ENCODE measurements around the gene PLCH2. TPM values are rescaled to one million over a fixed set of nuclear protein-coding genes. Genes with fewer than 3 reads are reported as not detected.

PLCH2 gene
- total RNA-seq, 1 donor = 0.81 TPM

DNA sequence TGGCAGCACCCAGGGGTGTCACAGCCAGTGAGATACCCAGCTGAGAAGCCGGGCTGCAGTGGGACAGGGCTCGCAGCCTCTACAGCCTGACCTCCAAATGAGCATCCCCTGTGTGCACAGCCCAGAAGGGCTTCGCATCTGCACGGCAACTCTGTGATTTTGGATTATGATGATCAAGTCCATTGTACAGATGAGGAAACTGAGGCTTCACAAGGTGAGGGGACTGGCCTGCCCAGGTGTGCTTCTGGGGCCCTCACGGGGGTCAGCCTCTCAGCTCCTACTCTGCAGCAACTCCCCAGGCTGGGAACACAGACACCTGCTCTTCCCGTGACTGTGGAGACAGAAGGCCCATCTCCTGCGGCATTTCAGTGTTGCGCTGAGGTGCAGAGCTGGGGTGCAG, 62.8 kb downstream of the PLCH2 start:
- no peak overlapping the region for H3K4me3 ChIP-seq (ENCODE audit: low read depth, low read length)
- no peak for DNase-seq (ENCODE audit: low read depth)
- TF ChIP-seq, protein P1, sequence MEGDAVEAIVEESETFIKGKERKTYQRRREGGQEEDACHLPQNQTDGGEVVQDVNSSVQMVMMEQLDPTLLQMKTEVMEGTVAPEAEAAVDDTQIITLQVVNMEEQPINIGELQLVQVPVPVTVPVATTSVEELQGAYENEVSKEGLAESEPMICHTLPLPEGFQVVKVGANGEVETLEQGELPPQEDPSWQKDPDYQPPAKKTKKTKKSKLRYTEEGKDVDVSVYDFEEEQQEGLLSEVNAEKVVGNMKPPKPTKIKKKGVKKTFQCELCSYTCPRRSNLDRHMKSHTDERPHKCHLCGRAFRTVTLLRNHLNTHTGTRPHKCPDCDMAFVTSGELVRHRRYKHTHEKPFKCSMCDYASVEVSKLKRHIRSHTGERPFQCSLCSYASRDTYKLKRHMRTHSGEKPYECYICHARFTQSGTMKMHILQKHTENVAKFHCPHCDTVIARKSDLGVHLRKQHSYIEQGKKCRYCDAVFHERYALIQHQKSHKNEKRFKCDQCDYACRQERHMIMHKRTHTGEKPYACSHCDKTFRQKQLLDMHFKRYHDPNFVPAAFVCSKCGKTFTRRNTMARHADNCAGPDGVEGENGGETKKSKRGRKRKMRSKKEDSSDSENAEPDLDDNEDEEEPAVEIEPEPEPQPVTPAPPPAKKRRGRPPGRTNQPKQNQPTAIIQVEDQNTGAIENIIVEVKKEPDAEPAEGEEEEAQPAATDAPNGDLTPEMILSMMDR (IDR thresholded peaks at IDR 0.05; ENCODE audit: insufficient read depth, low read length) = no peak

DNA sequence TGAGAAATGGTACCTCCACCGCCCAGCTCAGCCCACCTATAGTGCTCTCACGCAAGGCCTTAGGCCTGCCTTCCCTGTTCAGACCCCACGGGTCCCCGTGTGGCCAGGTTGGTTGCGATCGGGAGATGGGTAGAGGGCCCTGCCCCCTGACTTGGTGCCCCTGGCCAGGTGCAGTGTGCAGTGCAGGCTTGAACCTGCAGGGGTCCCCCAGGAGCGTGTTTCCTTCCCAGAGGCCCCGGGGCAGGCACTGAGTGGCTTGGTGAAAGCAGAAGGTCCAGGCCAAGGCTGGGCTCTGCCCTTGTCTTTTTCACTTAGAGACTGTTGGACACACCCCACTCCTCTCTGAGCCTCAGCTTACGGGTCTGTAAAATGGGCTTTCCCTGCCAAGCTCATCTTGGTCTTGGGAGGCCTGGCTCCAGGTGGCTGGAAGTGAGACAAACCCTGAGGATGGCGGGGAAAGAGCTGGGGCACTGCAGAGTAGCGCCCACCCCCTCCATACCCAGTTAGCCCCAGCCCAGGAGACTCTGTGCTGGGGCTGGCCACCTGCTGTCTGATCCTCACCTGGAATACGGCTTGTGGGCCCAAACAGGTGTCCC, 63.3 kb downstream of the PLCH2 start:
- no peak for DNase-seq (ENCODE audit: low read depth)
- no peak overlapping the region for H3K4me3 ChIP-seq (ENCODE audit: low read depth, low read length)
- TF ChIP-seq, protein P1 (IDR thresholded peaks at IDR 0.05; ENCODE audit: insufficient read depth, low read length) = no peak

DNA sequence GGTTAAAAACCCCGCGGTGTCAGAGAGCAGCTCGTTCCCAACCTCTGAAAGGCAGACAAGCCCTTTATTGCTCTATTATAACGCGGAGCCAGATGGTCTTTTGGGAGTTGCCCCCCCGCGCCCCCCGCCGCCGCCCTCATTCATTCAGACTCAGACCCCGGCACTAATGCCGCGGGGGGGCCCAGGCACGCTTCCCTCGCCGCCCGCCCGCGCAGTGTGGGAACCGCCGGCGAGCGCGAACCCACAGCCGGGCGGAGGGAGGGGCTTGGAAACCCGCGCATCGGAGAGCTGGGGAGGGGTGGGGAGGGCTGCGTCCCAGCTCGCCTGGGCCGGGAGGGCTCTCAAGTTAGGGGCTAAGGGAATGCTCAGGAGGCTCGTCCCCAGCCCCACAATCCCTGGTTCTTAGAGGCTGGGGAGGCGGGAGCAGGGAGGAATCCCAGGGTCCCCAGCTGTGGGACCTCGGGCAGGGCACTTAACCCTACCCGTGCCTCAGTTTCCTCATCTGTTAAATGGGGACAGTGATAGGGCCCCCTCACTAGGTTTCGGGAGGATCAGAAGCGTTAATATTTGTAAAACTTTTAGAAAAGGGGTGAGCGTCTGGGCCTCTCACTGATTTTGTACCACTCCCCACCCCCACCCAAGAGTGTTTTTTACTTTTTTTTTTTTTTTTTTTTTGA, 64.9 kb downstream of the PLCH2 start:
- H3K4me3 ChIP-seq (ENCODE audit: low read depth, low read length) = no peak overlapping the region
- DNase-seq (ENCODE audit: low read depth) = no peak
- TF ChIP-seq, protein P1 (IDR thresholded peaks at IDR 0.05; ENCODE audit: insufficient read depth, low read length) = no peak

DNA sequence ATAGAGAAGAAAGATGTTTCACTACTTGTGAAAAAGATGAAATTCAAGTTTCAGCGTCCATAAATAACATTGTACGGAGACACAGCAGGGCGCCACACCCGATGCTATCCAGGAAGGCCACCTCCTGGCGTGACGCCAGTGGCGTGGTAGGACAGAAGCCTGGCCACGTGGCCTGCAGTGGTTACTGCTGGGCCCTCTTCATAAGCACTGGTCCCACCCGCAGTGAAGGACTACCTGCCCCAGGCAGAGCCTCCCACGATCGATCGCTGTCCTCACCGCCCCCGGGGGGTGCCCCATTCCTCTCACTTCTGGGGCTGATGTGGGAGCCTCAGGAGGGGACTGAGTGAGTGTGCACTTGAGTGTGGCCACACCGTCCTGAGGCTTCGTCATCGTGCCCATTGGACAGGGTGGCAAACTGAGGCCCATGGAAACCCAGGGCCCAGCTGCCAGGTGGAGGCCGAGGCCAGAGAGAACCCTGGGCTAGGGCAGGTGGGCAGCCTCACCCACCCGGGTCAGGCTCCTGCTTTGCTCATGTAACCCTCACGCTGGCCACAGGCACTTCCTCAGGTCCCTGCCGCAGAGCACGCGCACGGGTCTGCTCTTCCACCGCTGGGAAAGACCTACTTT, 65.6 kb downstream of the PLCH2 start:
- H3K4me3 ChIP-seq (ENCODE audit: low read depth, low read length) = no peak overlapping the region
- TF ChIP-seq, protein P1 (IDR thresholded peaks at IDR 0.05; ENCODE audit: insufficient read depth, low read length) = no peak
- no peak for DNase-seq (ENCODE audit: low read depth)

- no peak for DNase-seq (ENCODE audit: low read depth)
- H3K4me3 ChIP-seq (ENCODE audit: low read depth, low read length) = no peak overlapping the region
- TF ChIP-seq, protein P1 (IDR thresholded peaks at IDR 0.05; ENCODE audit: insufficient read depth, low read length) = no peak
Observed at GRCh38 chr1:2542246-2542915, 66.3 kb downstream of the PLCH2 start.

GRCh38 chr1:2543543-2544092, 67.5 kb downstream of the PLCH2 start:
- H3K4me3 ChIP-seq (ENCODE audit: low read depth, low read length) = no peak overlapping the region
- DNase-seq (ENCODE audit: low read depth) = no peak
- TF ChIP-seq, protein P1 (IDR thresholded peaks at IDR 0.05; ENCODE audit: insufficient read depth, low read length) = no peak

Measured in fibroblast of the aortic adventitia (primary cell).